ENCODE data around the gene EFCAB8.
"Not testable (repeated sequence)": the region's sequence is repeated elsewhere in the genome, so short reads cannot be mapped to it uniquely, and the experiment has no call there.

EFCAB8 gene

GRCh38 chr20:32959351-32960221 lies 100.9 kb downstream of the EFCAB8 start:
- DNase-seq (ENCODE audit: low spot score) = no peak

- no peak for DNase-seq (ENCODE audit: low spot score)
These were observed 101.4 kb downstream of the EFCAB8 start for GRCh38 chr20:32960222-32960518.

GRCh38 chr20:32960849-32961731 lies 102.4 kb downstream of the EFCAB8 start:
- DNase-seq (ENCODE audit: low spot score) = no peak

GRCh38 chr20:32962053-32962452 lies 103.3 kb downstream of the EFCAB8 start:
- DNase-seq (ENCODE audit: low spot score) = no peak

- not testable (repeated sequence) for DNase-seq (ENCODE audit: low spot score)
These were observed 103.9 kb downstream of the EFCAB8 start for GRCh38 chr20:32962646-32963045.

- no peak for DNase-seq (ENCODE audit: low spot score)
These were observed 104.5 kb downstream of the EFCAB8 start for GRCh38 chr20:32963176-32963575.

GRCh38 chr20:32964575-32964974 lies 105.9 kb downstream of the EFCAB8 start:
- no peak for DNase-seq (ENCODE audit: low spot score)

- no peak for DNase-seq (ENCODE audit: low spot score)
These were observed 106.4 kb downstream of the EFCAB8 start for GRCh38 chr20:32965115-32965514.

- DNase-seq (ENCODE audit: low spot score) = no peak
These were observed 107.1 kb downstream of the EFCAB8 start for GRCh38 chr20:32965581-32966373.

GRCh38 chr20:32966382-32966781 lies 107.7 kb downstream of the EFCAB8 start:
- no peak for DNase-seq (ENCODE audit: low spot score)

- no peak for DNase-seq (ENCODE audit: low spot score)
These were observed 108.4 kb downstream of the EFCAB8 start for GRCh38 chr20:32966881-32967781.

GRCh38 chr20:32967961-32968457 lies 109.3 kb downstream of the EFCAB8 start:
- DNase-seq (ENCODE audit: low spot score) = no peak

- DNase-seq (ENCODE audit: low spot score) = no peak
These were observed 109.9 kb downstream of the EFCAB8 start for GRCh38 chr20:32968478-32969241.

GRCh38 chr20:32969356-32970114 lies 110.8 kb downstream of the EFCAB8 start:
- DNase-seq (ENCODE audit: low spot score) = no peak

GRCh38 chr20:32970115-32970972 lies 111.6 kb downstream of the EFCAB8 start:
- DNase-seq (ENCODE audit: low spot score) = no peak

- DNase-seq (ENCODE audit: low spot score) = no peak
These were observed 112.2 kb downstream of the EFCAB8 start for GRCh38 chr20:32970973-32971300.

- no peak for DNase-seq (ENCODE audit: low spot score)
These were observed 113.0 kb downstream of the EFCAB8 start for GRCh38 chr20:32971703-32972161.

Measured in globus pallidus (tissue), 1 donor.